Dendritic cell treated with granulocyte-macrophage colony-stimulating factor and Interleukin-4, amounts not matched to agents 40 ng/mL and 50 ng/mL, for 4 days (primary cell): ENCODE data around the gene PRSS2.
"Not testable (repeated sequence)": the region's sequence is repeated elsewhere in the genome, so short reads cannot be mapped to it uniquely, and the experiment has no call there.

Source experiments
- H3K27ac Mint-ChIP-seq: one replicate; pipeline ENCODE4 v1.8.0; 2022; ENCODE audit warnings: mild to moderate bottlenecking, mixed read lengths
- H3K27me3 Mint-ChIP-seq: one replicate; pipeline ENCODE4 v1.8.0; 2022; ENCODE audit warnings: mild to moderate bottlenecking, mixed read lengths
- H3K36me3 Mint-ChIP-seq: one replicate; pipeline ENCODE4 v1.8.0; 2022; ENCODE audit warnings: low read depth, mixed read lengths
- H3K4me1 Mint-ChIP-seq: one replicate; pipeline ENCODE4 v1.8.0; 2022; ENCODE audit warnings: low read depth, mixed read lengths
- H3K4me3 Mint-ChIP-seq: one replicate; pipeline ENCODE4 v1.8.0; 2022; ENCODE audit warnings: mild to moderate bottlenecking, moderate library complexity, mixed read lengths
- H3K9me3 Mint-ChIP-seq: one replicate; pipeline ENCODE4 v1.8.0; 2022; ENCODE audit warnings: mixed read lengths
- intact Hi-C: fragments of 100-400 bp; cut with micrococcal nuclease; formaldehyde crosslinking; loops from one replicate; pipeline ENCODE4 v1.15.0; 2022

PRSS2 gene

GRCh38 chr7:142771353-142771723 lies 568 bp downstream of the PRSS2 start:
- Mint-ChIP-seq H3K27ac (no peak overlapping the region), H3K4me1 (no peaks in the 10 kb centered on the region), H3K4me3 (no peak overlapping the region), H3K9me3 (no peaks in the 10 kb centered on the region), H3K27me3 (peaks cover 7% of the 10 kb centered on the region), H3K36me3 (no peaks in the 10 kb centered on the region)
- intact Hi-C loops = no loop called here

GRCh38 chr7:142772051-142772450 lies 1.3 kb downstream of the PRSS2 start:
- intact Hi-C loops = no loop called here
- Mint-ChIP-seq H3K36me3 (no peaks in the 10 kb centered on the region), H3K4me3 (no peak overlapping the region), H3K4me1 (no peaks in the 10 kb centered on the region), H3K9me3 (no peaks in the 10 kb centered on the region), H3K27ac (no peak overlapping the region), H3K27me3 (peaks cover 7% of the 10 kb centered on the region)

- Mint-ChIP-seq H3K4me3 (no peak overlapping the region), H3K27me3 (peaks cover 7% of the 10 kb centered on the region), H3K36me3 (no peaks in the 10 kb centered on the region), H3K27ac (no peak overlapping the region), H3K4me1 (no peaks in the 10 kb centered on the region), H3K9me3 (no peaks in the 10 kb centered on the region)
- intact Hi-C loops = no loop called here
Measured at GRCh38 chr7:142772673-142773072, 1.9 kb downstream of the PRSS2 start.

GRCh38 chr7:142773230-142773629 lies 2.5 kb downstream of the PRSS2 start:
- Mint-ChIP-seq H3K4me3 (no peak overlapping the region), H3K27ac (no peak overlapping the region), H3K27me3 (peaks cover 7% of the 10 kb centered on the region), H3K4me1 (no peaks in the 10 kb centered on the region), H3K36me3 (no peaks in the 10 kb centered on the region), H3K9me3 (no peaks in the 10 kb centered on the region)
- intact Hi-C loops = no loop called here

GRCh38 chr7:142773937-142774744 lies 3.4 kb downstream of the PRSS2 start:
- Mint-ChIP-seq H3K27ac (no peak overlapping the region), H3K4me1 (no peaks in the 10 kb centered on the region), H3K36me3 (no peaks in the 10 kb centered on the region), H3K9me3 (no peaks in the 10 kb centered on the region), H3K27me3 (peaks cover 7% of the 10 kb centered on the region), H3K4me3 (no peak overlapping the region)
- intact Hi-C loops = no loop called here

- Mint-ChIP-seq H3K4me1 (no peaks in the 10 kb centered on the region), H3K27ac (no peak overlapping the region), H3K4me3 (no peak overlapping the region), H3K9me3 (no peaks in the 10 kb centered on the region), H3K27me3 (peaks cover 7% of the 10 kb centered on the region), H3K36me3 (no peaks in the 10 kb centered on the region)
- intact Hi-C loops = no loop called here
Measured at GRCh38 chr7:142774826-142775225, 4.1 kb downstream of the PRSS2 start.

- H3K27ac Mint-ChIP-seq, intact Hi-C loops, H3K4me3 Mint-ChIP-seq, H3K36me3 Mint-ChIP-seq, H3K9me3 Mint-ChIP-seq, H3K4me1 Mint-ChIP-seq: not testable (repeated sequence)
- peaks cover 11% of the 10 kb centered on the region for H3K27me3 Mint-ChIP-seq
Measured at GRCh38 chr7:142775351-142776115, 4.8 kb downstream of the PRSS2 start.

- H3K4me3 Mint-ChIP-seq = no peak overlapping the region
- no peaks in the 10 kb centered on the region for H3K36me3 Mint-ChIP-seq
- H3K27me3 Mint-ChIP-seq = peaks cover 12% of the 10 kb centered on the region
- no peaks in the 10 kb centered on the region for H3K4me1 Mint-ChIP-seq
- no peak overlapping the region for H3K27ac Mint-ChIP-seq
- intact Hi-C loops = no loop called here
- no peaks in the 10 kb centered on the region for H3K9me3 Mint-ChIP-seq
Measured at GRCh38 chr7:142776206-142776844, 5.6 kb downstream of the PRSS2 start.

- H3K4me1 Mint-ChIP-seq, H3K9me3 Mint-ChIP-seq, intact Hi-C loops, H3K36me3 Mint-ChIP-seq, H3K27ac Mint-ChIP-seq, H3K4me3 Mint-ChIP-seq: not testable (repeated sequence)
- H3K27me3 Mint-ChIP-seq = peaks cover 10% of the 10 kb centered on the region
Measured at GRCh38 chr7:142776845-142777225, 6.1 kb downstream of the PRSS2 start.

GRCh38 chr7:142777318-142777717 lies 6.5 kb downstream of the PRSS2 start:
- no peaks in the 10 kb centered on the region for H3K9me3 Mint-ChIP-seq
- peaks cover 9% of the 10 kb centered on the region for H3K27me3 Mint-ChIP-seq
- no peaks in the 10 kb centered on the region for H3K36me3 Mint-ChIP-seq
- intact Hi-C loops = no loop called here
- no peak overlapping the region for H3K4me3 Mint-ChIP-seq
- H3K27ac Mint-ChIP-seq = no peak overlapping the region
- no peaks in the 10 kb centered on the region for H3K4me1 Mint-ChIP-seq

- Mint-ChIP-seq H3K4me3 (no peak overlapping the region), H3K27ac (no peak overlapping the region), H3K9me3 (no peaks in the 10 kb centered on the region), H3K4me1 (peaks cover 19% of the 10 kb centered on the region), H3K27me3 (peaks cover 11% of the 10 kb centered on the region), H3K36me3 (no peaks in the 10 kb centered on the region)
- intact Hi-C loops = loop anchor here (1.0 kb wide), 1 partner anchor 151 kb away; no protein-coding TSS in a partner anchor
Measured at GRCh38 chr7:142782922-142783900, 12.4 kb downstream of the PRSS2 start.

- H3K4me1 Mint-ChIP-seq = peaks cover 20% of the 10 kb centered on the region
- no peaks in the 10 kb centered on the region for H3K36me3 Mint-ChIP-seq
- H3K27me3 Mint-ChIP-seq = peaks cover 13% of the 10 kb centered on the region
- H3K27ac Mint-ChIP-seq = no peak overlapping the region
- H3K4me3 Mint-ChIP-seq = no peak overlapping the region
- intact Hi-C loops = no loop called here
- H3K9me3 Mint-ChIP-seq = no peaks in the 10 kb centered on the region
Measured at GRCh38 chr7:142784096-142784495, 13.3 kb downstream of the PRSS2 start.

GRCh38 chr7:142784716-142785115 lies 13.9 kb downstream of the PRSS2 start:
- Mint-ChIP-seq H3K9me3 (no peaks in the 10 kb centered on the region), H3K4me1 (peaks cover 24% of the 10 kb centered on the region), H3K36me3 (no peaks in the 10 kb centered on the region), H3K4me3 (no peak overlapping the region), H3K27me3 (peaks cover 13% of the 10 kb centered on the region), H3K27ac (no peak overlapping the region)
- intact Hi-C loops = no loop called here
